H9 (cell line): ENCODE data around the gene PPP1R12A. TPM values are rescaled to one million over a fixed set of nuclear protein-coding genes. Genes with fewer than 3 reads are reported as not detected.

ENCODE experiments used
- DNase-seq: peaks from one replicate; pipeline ENCODE4 v3.0.0-alpha.2; 2017
- H2AFZ ChIP-seq: one replicate; pipeline ENCODE4 v1.6.1; 2013; ENCODE audit warnings: mild to moderate bottlenecking, low read length, control low read depth, moderate library complexity
- H2AK5ac ChIP-seq: 2 replicates; pipeline ENCODE4 v1.6.1; 2013; ENCODE audit warnings: low read length, control low read depth, mixed read lengths; ENCODE audit not compliant: insufficient read length
- H2BK120ac ChIP-seq: one replicate; pipeline ENCODE4 v1.6.1; 2013; ENCODE audit warnings: low read depth, mild to moderate bottlenecking, low read length, control low read depth, inconsistent platforms; ENCODE audit not compliant: poor library complexity, severe bottlenecking
- H2BK12ac ChIP-seq: 2 replicates; pipeline ENCODE4 v1.6.1; 2013; ENCODE audit warnings: low read length, control low read depth, mixed read lengths, low read depth; ENCODE audit not compliant: insufficient read length
- H2BK15ac ChIP-seq: 2 replicates; pipeline ENCODE4 v1.6.1; 2013; ENCODE audit warnings: low read depth, low read length, control low read depth
- H2BK20ac ChIP-seq: one replicate; pipeline ENCODE4 v1.6.1; 2013; ENCODE audit warnings: low read depth, mild to moderate bottlenecking, low read length, control low read depth, inconsistent platforms; ENCODE audit not compliant: poor library complexity, severe bottlenecking
- H2BK5ac ChIP-seq: 2 replicates; pipeline ENCODE4 v1.6.1; 2013; ENCODE audit warnings: low read length, control low read depth, mixed read lengths; ENCODE audit not compliant: insufficient read length
- H3K14ac ChIP-seq: 2 replicates; pipeline ENCODE4 v1.6.1; 2013; ENCODE audit warnings: low read length, control low read depth; ENCODE audit not compliant: insufficient read depth
- H3K18ac ChIP-seq: 2 replicates; pipeline ENCODE4 v1.6.1; 2013; ENCODE audit warnings: low read depth, mild to moderate bottlenecking, mixed read lengths, low read length, control low read depth; ENCODE audit not compliant: insufficient read length
- H3K23ac ChIP-seq: 2 replicates; pipeline ENCODE4 v1.6.1; 2013; ENCODE audit warnings: low read length, control low read depth, mixed read lengths, low read depth; ENCODE audit not compliant: insufficient read length
- H3K23me2 ChIP-seq: 2 replicates; pipeline ENCODE4 v1.6.1; 2013; ENCODE audit warnings: low read depth, mild to moderate bottlenecking, mixed read lengths, low read length, control low read depth; ENCODE audit not compliant: insufficient read length, poor library complexity, severe bottlenecking
- H3K27ac ChIP-seq: 2 replicates; pipeline ENCODE4 v1.5.1; 2013; ENCODE audit warnings: low read length, control low read depth, mixed read lengths, low read depth; ENCODE audit not compliant: insufficient read length
- H3K27me3 ChIP-seq: 2 replicates; pipeline ENCODE4 v1.6.1; 2013; ENCODE audit warnings: low read length, control low read depth, inconsistent platforms; ENCODE audit not compliant: insufficient read depth
- H3K4ac ChIP-seq: 2 replicates; pipeline ENCODE4 v1.6.1; 2013; ENCODE audit warnings: low read depth, mild to moderate bottlenecking, control low read depth, inconsistent platforms, low read length, moderate library complexity
- H3K4me1 ChIP-seq: 2 replicates; pipeline ENCODE4 v1.6.1; 2013; ENCODE audit warnings: low read length, control low read depth, inconsistent platforms; ENCODE audit not compliant: insufficient read depth
- H3K4me2 ChIP-seq: 2 replicates; pipeline ENCODE4 v1.6.1; 2013; ENCODE audit warnings: low read length, control low read depth, mixed read lengths; ENCODE audit not compliant: insufficient read length, insufficient read depth
- H3K56ac ChIP-seq: 2 replicates; pipeline ENCODE4 v1.6.1; 2013; ENCODE audit warnings: low read depth, mild to moderate bottlenecking, mixed read lengths, low read length, control low read depth; ENCODE audit not compliant: insufficient read length
- H3K79me1 ChIP-seq: 2 replicates; pipeline ENCODE4 v1.6.1; 2013; ENCODE audit warnings: low read depth, mild to moderate bottlenecking, moderate library complexity, low read length, control low read depth, inconsistent platforms; ENCODE audit not compliant: insufficient read depth, poor library complexity, severe bottlenecking
- H3K79me2 ChIP-seq: 2 replicates; pipeline ENCODE4 v1.6.1; 2013; ENCODE audit warnings: low read length, control low read depth, inconsistent platforms; ENCODE audit not compliant: insufficient read depth
- H3K9ac ChIP-seq: 2 replicates; pipeline ENCODE4 v1.6.1; 2013; ENCODE audit warnings: low read length, control low read depth, mixed read lengths; ENCODE audit not compliant: insufficient read length; ENCODE audit errors: extremely low read depth
- H3K9me3 ChIP-seq: one replicate; pipeline ENCODE4 v1.6.1; 2013; ENCODE audit warnings: low read depth, low read length, inconsistent platforms; ENCODE audit not compliant: control insufficient read depth
- H3T11ph ChIP-seq: one replicate; pipeline ENCODE4 v1.6.1; 2013; ENCODE audit warnings: mild to moderate bottlenecking, low read length, control low read depth, inconsistent platforms
- H4K20me1 ChIP-seq: one replicate; pipeline ENCODE4 v1.6.1; 2013; ENCODE audit not compliant: control insufficient read depth, insufficient read length, insufficient read depth
- H4K5ac ChIP-seq: 2 replicates; pipeline ENCODE4 v1.6.1; 2013; ENCODE audit warnings: low read depth, mild to moderate bottlenecking, mixed read lengths, low read length, control low read depth; ENCODE audit not compliant: insufficient read length
- H4K8ac ChIP-seq: replicated peaks from 2 replicates; pipeline ENCODE4 v1.6.1; 2013; ENCODE audit warnings: low read length, control low read depth, mixed read lengths, low read depth; ENCODE audit not compliant: insufficient read length
- H4K91ac ChIP-seq: 2 replicates; pipeline ENCODE4 v1.6.1; 2013; ENCODE audit warnings: low read depth, mild to moderate bottlenecking, moderate library complexity, mixed read lengths, low read length, control low read depth; ENCODE audit not compliant: insufficient read length
- H3K27ac Mint-ChIP-seq, 3 experiments: 2 replicates in 2 of 3; 3 replicates in 1 of 3; pipeline ENCODE4 v1.8.0; 2020 to 2021; ENCODE audit warnings: mixed read lengths in 3 of 3, mild to moderate bottlenecking in 1 of 3, moderate library complexity in 1 of 3
- H3K27me3 Mint-ChIP-seq: 2 replicates; pipeline ENCODE4 v1.8.0; 2021; ENCODE audit warnings: low read depth, mild to moderate bottlenecking, moderate library complexity, mixed read lengths
- H3K36me3 Mint-ChIP-seq, 3 experiments: 2 replicates in 2 of 3; 3 replicates in 1 of 3; pipeline ENCODE4 v1.8.0; 2020 to 2021; ENCODE audit warnings: low read depth in 3 of 3, mixed read lengths in 3 of 3; ENCODE audit not compliant: insufficient read depth in 1 of 3
- H3K4me1 Mint-ChIP-seq, 2 experiments: 2 replicates each; pipeline ENCODE4 v1.8.0; 2020; ENCODE audit warnings: mixed read lengths in 2 of 2
- H3K4me3 Mint-ChIP-seq, 2 experiments: 2 replicates in 1 of 2; 3 replicates in 1 of 2; pipeline ENCODE4 v1.8.0; 2020 to 2021; ENCODE audit warnings: mild to moderate bottlenecking in 2 of 2, mixed read lengths in 2 of 2, moderate library complexity in 1 of 2
- H3K9me3 Mint-ChIP-seq, 2 experiments: 2 replicates in 1 of 2; 3 replicates in 1 of 2; pipeline ENCODE4 v1.8.0; 2020; ENCODE audit warnings: mild to moderate bottlenecking in 2 of 2, mixed read lengths in 2 of 2, moderate library complexity in 1 of 2
- CTCF ChIP-seq: fragments of 200-600 bp; sonication (generic); conservative IDR thresholded peaks from 3 replicates; pipeline ENCODE4 v1.8.0; 2021; ENCODE audit warnings: antibody characterized with exemption, mild to moderate bottlenecking
- WGBS: extraction: QIAGEN DNeasy Blood & Tissue Kit; methylation state at CpG from one replicate; pipeline ENCODE4 v1.1.7; 2013; ENCODE audit warnings: missing lambda C conversion rate, low lambda C conversion rate, mixed read lengths; ENCODE audit not compliant: insufficient read length; ENCODE audit errors: extremely low coverage; 5-methylcytosine and 5-hydroxymethylcytosine counted together
- total RNA-seq: library from RNA; stranded (reverse); gene quantifications from 2 replicates; pipeline ENCODE4 v1.2.1, GENCODE V29; 2021

The PPP1R12A gene
- total RNA-seq, 1 experiment from 2014 or later, result 93.5 TPM

- Histone ChIP-seq H4K8ac (no peak overlapping the region), H3K4me1 (no peaks in the 10 kb centered on the region), H2BK12ac (no peak overlapping the region), H2BK5ac (no peak overlapping the region), H3K79me2 (peaks cover 14% of the 10 kb centered on the region; the same call in 1 of the 2 replicates), H3K9ac (no peak overlapping the region), H3T11ph (no peak overlapping the region), H3K4ac (no peak overlapping the region), H3K18ac (no peak overlapping the region), H2BK20ac (no peak overlapping the region), H2BK15ac (no peak overlapping the region), H3K79me1 (peaks cover 5% of the 10 kb centered on the region), H2AK5ac (no peak overlapping the region), H2BK120ac (no peak overlapping the region), H3K56ac (no peak overlapping the region), H3K9me3 (no peaks in the 10 kb centered on the region), H3K27ac (no peak overlapping the region), H4K20me1 (peaks cover under 1% of the 10 kb centered on the region), H3K14ac (no peak overlapping the region), H3K23ac (no peak overlapping the region), H3K23me2 (no peaks in the 10 kb centered on the region), H3K27me3 (no peaks in the 10 kb centered on the region), H4K91ac (no peak overlapping the region), H3K4me2 (no peak overlapping the region), H4K5ac (no peak overlapping the region), H2AFZ (no peak overlapping the region)
- peaks cover 7 to 9% of the 10 kb centered on the region in 2 experiments for H3K4me1 Mint-ChIP-seq
- no peak for TF ChIP-seq CTCF
- no peak for DNase-seq
- peak overlapping the region in 2 of 3 experiments; percentile 6 to 27; a peak in 2 of 7 replicates for H3K27ac Mint-ChIP-seq
- H3K36me3 Mint-ChIP-seq, result no peaks in the 10 kb centered on the region
- no CpG with 5 or more reads among the region's 2 CpGs for WGBS
- no peaks in the 10 kb centered on the region for H3K9me3 Mint-ChIP-seq
- H3K27me3 Mint-ChIP-seq, result no peaks in the 10 kb centered on the region
- H3K4me3 Mint-ChIP-seq, result no peak overlapping the region
Observed at GRCh38 chr12:79901506-79901905, 33.4 kb downstream of the PPP1R12A start.
